HepG2 (cell line): ENCODE data around the gene SEZ6. TPM values are rescaled to one million over a fixed set of nuclear protein-coding genes. Genes with fewer than 3 reads are reported as not detected.

ENCODE experiments used
- ATAC-seq: fragments of 200-7000 bp; cut with Tn5 transposase; 3 replicates; pipeline ENCODE4 v1.9.1; 2020; ENCODE audit warnings: mild to moderate bottlenecking, moderate library complexity
- BruUV-seq: library from RNA; stranded (reverse); fragments of 400-500 nt; replicated peaks from 2 replicates; lab custom pipeline; 2021; lab: Mats Ljungman, UMichigan
- CTCF ChIA-PET: fragments of 300-600 bp; formaldehyde crosslinking; extraction: SDS; loops from one replicate; lab custom pipeline; 2021; ENCODE audit warnings: low total read pairs, inconsistent platforms, low intra/inter-chr PET ratio; lab: Yijun Ruan, JAX
- POLR2A ChIA-PET: fragments of 350-600 bp; sonication (Branson Sonifier 250); formaldehyde crosslinking; loops from one replicate; lab custom pipeline; 2020; ENCODE audit warnings: antibody characterized with exemption, inconsistent platforms; lab: Yijun Ruan, JAX
- DNase-seq: peaks from one replicate; pipeline ENCODE4 v3.0.0-alpha.2; 2015; ENCODE audit warnings: low spot score
- FAIRE-seq: peaks from 3 replicates; lab custom pipeline; 2011; peaks lifted over from hg19 to GRCh38; lab: Jason Lieb, UNC
- H2AFZ ChIP-seq: one replicate; pipeline ENCODE4 v1.6.1; 2011; ENCODE audit warnings: low read length, inconsistent platforms
- H3K27ac ChIP-seq: fragments of 300-600 bp; 3 replicates; pipeline ENCODE4 v1.8.0; 2011; ENCODE audit warnings: mixed run types, mild to moderate bottlenecking, mixed read lengths, low read length, inconsistent platforms; ENCODE audit not compliant: insufficient read depth; ENCODE audit errors: extremely low read length
- H3K27me3 ChIP-seq, 2 experiments: fragments of 200-600 bp in 1 of 2; 2 replicates in 1 of 2; 3 replicates in 1 of 2; pipeline versions ENCODE4 v1.6.0 to v1.8.0; 2011; ENCODE audit warnings: low read length in 2 of 2, mild to moderate bottlenecking in 2 of 2, moderate library complexity in 2 of 2, inconsistent platforms in 1 of 2; ENCODE audit not compliant: insufficient read depth in 2 of 2, control insufficient read depth in 1 of 2
- H3K36me3 ChIP-seq, 2 experiments: fragments of 200-600 bp in 1 of 2; replicated peaks in 1 of 2; 2 replicates in 1 of 2; 3 replicates in 1 of 2; pipeline versions ENCODE4 v1.5.1 to v1.8.0; 2011; ENCODE audit warnings: low read length in 2 of 2, inconsistent platforms in 1 of 2; ENCODE audit not compliant: insufficient read depth in 2 of 2, control insufficient read depth in 1 of 2
- H3K4me1 ChIP-seq: 2 replicates; pipeline ENCODE4 v1.5.1; 2012; ENCODE audit warnings: low read length, inconsistent platforms; ENCODE audit not compliant: insufficient read depth
- H3K4me2 ChIP-seq: 2 replicates; pipeline ENCODE4 v1.6.0; 2011; ENCODE audit warnings: low read depth, low read length, inconsistent platforms
- H3K4me3 ChIP-seq, 3 experiments: fragments of 200-600 bp in 1 of 3; sonication (generic), shearing (Covaris generic) in 1 of 3; replicated peaks in 1 of 3; 2 replicates each; pipeline ENCODE4 v1.5.1; 2011 to 2016; ENCODE audit warnings: low read length in 3 of 3, inconsistent platforms in 2 of 3, low read depth in 2 of 3, mild to moderate bottlenecking in 2 of 3, control low read depth in 1 of 3, mixed read lengths in 1 of 3; ENCODE audit not compliant: insufficient read depth in 1 of 3
- H3K79me2 ChIP-seq: one replicate; pipeline ENCODE4 v1.6.1; 2011; ENCODE audit warnings: low read length, inconsistent platforms; ENCODE audit not compliant: insufficient read depth
- H3K9ac ChIP-seq: 2 replicates; pipeline ENCODE4 v1.6.0; 2011; ENCODE audit warnings: mild to moderate bottlenecking, low read depth, low read length, inconsistent platforms; ENCODE audit not compliant: insufficient read depth
- H3K9me3 ChIP-seq: 2 replicates; pipeline ENCODE4 v1.5.1; 2012; ENCODE audit warnings: mild to moderate bottlenecking, low read length
- H4K20me1 ChIP-seq: 2 replicates; pipeline ENCODE4 v1.6.0; 2011; ENCODE audit warnings: inconsistent platforms, mild to moderate bottlenecking, low read length, moderate library complexity; ENCODE audit not compliant: insufficient read depth
- ATF7-NPFF ChIP-seq: sonication (generic); formaldehyde crosslinking; IDR thresholded peaks from 2 replicates; pipeline ENCODE4 v1.8.1; 2023; ENCODE audit warnings: mild to moderate bottlenecking, low read depth, missing genetic modification reagents, moderate library complexity
- GTF2F1 ChIP-seq: fragments of 150-350 bp; IDR thresholded peaks from 2 replicates; pipeline ENCODE4 v1.6.1; 2014; ENCODE audit warnings: low read length
- PHF8 ChIP-seq: sonication (generic); formaldehyde crosslinking; IDR thresholded peaks from 2 replicates; pipeline ENCODE4 v1.5.0; 2020; ENCODE audit warnings: missing genetic modification reagents
- REPIN1 ChIP-seq: sonication (generic); formaldehyde crosslinking; IDR thresholded peaks from 2 replicates; pipeline ENCODE4 v1.8.0; 2022; ENCODE audit warnings: missing genetic modification reagents, low read depth, mild to moderate bottlenecking, borderline replicate concordance
- ZNF335 ChIP-seq: sonication (generic); formaldehyde crosslinking; IDR thresholded peaks from 2 replicates; pipeline ENCODE4 v1.4.0; 2020; ENCODE audit warnings: missing genetic modification reagents
- ZNF543 ChIP-seq: sonication (generic); formaldehyde crosslinking; IDR thresholded peaks from 2 replicates; pipeline ENCODE4 v1.4.0; 2020; ENCODE audit warnings: mild to moderate bottlenecking, missing genetic modification reagents
- ZNF792 ChIP-seq: IDR thresholded peaks from 2 replicates; pipeline ENCODE4 v1.6.1; 2016
- WGBS: methylation state at CpG from one replicate; pipeline ENCODE4 v1.1.6; 2017; ENCODE audit warnings: low lambda C conversion rate; 5-methylcytosine and 5-hydroxymethylcytosine counted together
- in situ Hi-C: cut with HindIII; loops from 2 replicates; pipeline ENCODE4 v1.10.0; 2017; ENCODE audit warnings: low pct_unique_long_range_greater_than_20kb; ENCODE audit not compliant: extremely low pct_ligation_motif_present
- intact Hi-C: fragments of 100-400 bp; cut with micrococcal nuclease; formaldehyde crosslinking; loops from one replicate; pipeline ENCODE4 v1.10.0; 2022; ENCODE audit not compliant: unreplicated experiment
- polyA plus RNA-seq, 8 experiments: library from polyadenylated mRNA; depleted of rRNA in 3 of 8; stranded (reverse) in 7 of 8; unstranded in 1 of 8; fragments of >200 nt; fragmentation: Illumina TruSeq in 4 of 8; extraction: Trizol in 4 of 8; gene quantifications; 2 replicates each; pipeline versions ENCODE4 v1.2.1 to v1.2.3, GENCODE V29; 2011 to 2016; ENCODE audit warnings: low read depth in 4 of 8, missing spikeins in 1 of 8, mixed read lengths in 1 of 8; ENCODE audit not compliant: insufficient read depth in 1 of 8
- total RNA-seq, 5 experiments: library from RNA; depleted of rRNA; stranded (reverse); fragments of >200 nt; fragmentation: Illumina TruSeq; extraction: Trizol; gene quantifications; 2 replicates each; pipeline ENCODE4 v1.2.3, GENCODE V29; 2016; ENCODE audit warnings: low read depth in 1 of 5
- TF ChIP-seq, protein P1 (sequence below): sonication (generic); formaldehyde crosslinking; IDR thresholded peaks from 2 replicates; pipeline ENCODE4 v1.4.0; 2020; ENCODE audit warnings: mild to moderate bottlenecking, missing genetic modification reagents
- TF ChIP-seq, protein P2 (sequence below): sonication (generic); formaldehyde crosslinking; IDR thresholded peaks from 2 replicates; pipeline ENCODE4 v1.4.0; 2020; ENCODE audit warnings: missing genetic modification reagents, mild to moderate bottlenecking, borderline replicate concordance

Gene SEZ6
- total and polyA plus RNA-seq, 2 of the 13 experiments (the other 11 are each of a cell fraction or from before 2014, with no cell fraction given) = not detected

DNA sequence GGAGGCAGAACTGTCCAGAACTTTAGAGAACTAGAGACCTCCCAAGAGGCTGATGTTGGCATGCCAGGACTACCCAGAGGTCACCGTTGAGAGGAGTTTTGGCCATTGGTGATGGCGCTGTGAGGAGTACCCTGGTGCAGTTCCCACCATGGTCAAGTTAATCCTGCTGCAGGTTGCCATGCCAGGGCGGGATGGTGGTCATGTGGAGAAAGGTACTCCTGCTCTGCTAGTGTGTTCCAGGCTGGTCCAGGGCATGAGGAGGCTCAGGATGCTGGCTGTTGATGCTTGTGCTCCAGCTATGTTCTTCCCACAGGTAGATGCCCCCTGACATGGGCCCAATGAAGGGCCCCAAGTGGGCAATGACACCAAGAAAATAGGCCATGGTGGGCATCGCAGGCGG lies 50.4 kb downstream of the SEZ6 start:
- Histone ChIP-seq H3K27me3 (peaks cover 0 to 4% of the 10 kb centered on the region in 2 experiments; a peak in 1 of 5 replicates), H3K9ac (no peak overlapping the region), H3K4me1 (peaks cover 11% of the 10 kb centered on the region), H3K4me2 (no peak overlapping the region), H3K4me3 (no peak overlapping the region), H4K20me1 (no peaks in the 10 kb centered on the region), H3K36me3 (no peaks in the 10 kb centered on the region), H3K79me2 (peaks cover 4% of the 10 kb centered on the region), H3K9me3 (no peaks in the 10 kb centered on the region), H3K27ac (no peak overlapping the region), H2AFZ (no peak overlapping the region)
- intact Hi-C loops (no loop called here), in situ Hi-C loops (no loop called here)
- DNase-seq (no peak), ATAC-seq (no peak), FAIRE-seq (no peak)
- no TSS peak for BruUV-seq
- CTCF ChIA-PET = no interaction called here
- TF ChIP-seq ATF7-NPFF (CRISPR knock-in tag) (no peak), ZNF792 (CRISPR knock-in tag) (no peak), ZNF543 (CRISPR knock-in tag) (no peak), ZNF335 (CRISPR knock-in tag) (no peak), REPIN1 (CRISPR knock-in tag) (no peak), GTF2F1 (no peak), PHF8 (CRISPR knock-in tag) (no peak)
- TF ChIP-seq, protein P1, sequence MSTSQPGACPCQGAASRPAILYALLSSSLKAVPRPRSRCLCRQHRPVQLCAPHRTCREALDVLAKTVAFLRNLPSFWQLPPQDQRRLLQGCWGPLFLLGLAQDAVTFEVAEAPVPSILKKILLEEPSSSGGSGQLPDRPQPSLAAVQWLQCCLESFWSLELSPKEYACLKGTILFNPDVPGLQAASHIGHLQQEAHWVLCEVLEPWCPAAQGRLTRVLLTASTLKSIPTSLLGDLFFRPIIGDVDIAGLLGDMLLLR (CRISPR knock-in tag) = no peak
- TF ChIP-seq, protein P2, sequence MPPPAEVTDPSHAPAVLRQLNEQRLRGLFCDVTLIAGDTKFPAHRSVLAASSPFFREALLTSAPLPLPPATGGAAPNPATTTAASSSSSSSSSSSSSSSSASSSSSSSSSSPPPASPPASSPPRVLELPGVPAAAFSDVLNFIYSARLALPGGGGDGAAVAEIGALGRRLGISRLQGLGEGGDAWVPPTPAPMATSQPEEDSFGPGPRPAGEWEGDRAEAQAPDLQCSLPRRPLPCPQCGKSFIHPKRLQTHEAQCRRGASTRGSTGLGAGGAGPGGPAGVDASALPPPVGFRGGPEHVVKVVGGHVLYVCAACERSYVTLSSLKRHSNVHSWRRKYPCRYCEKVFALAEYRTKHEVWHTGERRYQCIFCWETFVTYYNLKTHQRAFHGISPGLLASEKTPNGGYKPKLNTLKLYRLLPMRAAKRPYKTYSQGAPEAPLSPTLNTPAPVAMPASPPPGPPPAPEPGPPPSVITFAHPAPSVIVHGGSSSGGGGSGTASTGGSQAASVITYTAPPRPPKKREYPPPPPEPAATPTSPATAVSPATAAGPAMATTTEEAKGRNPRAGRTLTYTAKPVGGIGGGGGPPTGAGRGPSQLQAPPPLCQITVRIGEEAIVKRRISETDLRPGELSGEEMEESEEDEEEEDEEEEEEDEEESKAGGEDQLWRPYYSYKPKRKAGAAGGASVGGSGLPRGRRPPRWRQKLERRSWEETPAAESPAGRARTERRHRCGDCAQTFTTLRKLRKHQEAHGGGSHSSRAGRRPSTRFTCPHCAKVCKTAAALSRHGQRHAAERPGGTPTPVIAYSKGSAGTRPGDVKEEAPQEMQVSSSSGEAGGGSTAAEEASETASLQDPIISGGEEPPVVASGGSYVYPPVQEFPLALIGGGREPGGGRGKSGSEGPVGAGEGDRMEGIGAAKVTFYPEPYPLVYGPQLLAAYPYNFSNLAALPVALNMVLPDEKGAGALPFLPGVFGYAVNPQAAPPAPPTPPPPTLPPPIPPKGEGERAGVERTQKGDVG (CRISPR knock-in tag) = no peak
- WGBS = 69% methylated on average over 2 of the region's 5 CpGs
- POLR2A ChIA-PET = no interaction called here
